ENCODE data around the gene VSTM2L.

The VSTM2L gene

GRCh38 chr20:37914672-37915433 is 11.9 kb downstream of the VSTM2L start:
- Histone ChIP-seq H3K27me3 (ENCODE audit: low read depth, low read length) (no peaks in the 10 kb centered on the region), H2AFZ (ENCODE audit: low read depth, low read length) (peak overlapping the region; percentile 43), H3K4me1 (ENCODE audit: low read length) (peaks cover 51% of the 10 kb centered on the region), H3K9me3 (ENCODE audit: insufficient read depth, low read length) (no peaks in the 10 kb centered on the region), H3K4me3 (ENCODE audit: low read length) (peak overlapping the region; percentile 41), H3K36me3 (replicated peaks; ENCODE audit: low read depth, low read length) (no peaks in the 10 kb centered on the region), H3K9ac (ENCODE audit: low read length) (peak overlapping the region; percentile 49), H3K4me2 (ENCODE audit: low read length) (peak overlapping the region; percentile 63), H4K20me1 (ENCODE audit: insufficient read depth, low read length) (no peaks in the 10 kb centered on the region), H3K79me2 (ENCODE audit: low read length) (peaks cover 4% of the 10 kb centered on the region; the same call in 1 of the 2 replicates), H3K27ac (ENCODE audit: low read length) (peak overlapping the region; percentile 37)
- TF ChIP-seq CTCF (IDR thresholded peaks at IDR 0.05; ENCODE audit: low read depth, low read length) (no peak), EZH2phosphoT487 (IDR thresholded peaks at IDR 0.05; ENCODE audit: low read depth) (no peak)

- Histone ChIP-seq H3K4me1 (ENCODE audit: low read length) (peaks cover 57% of the 10 kb centered on the region), H3K9ac (ENCODE audit: low read length) (peak overlapping the region; percentile 49), H3K27ac (ENCODE audit: low read length) (peak overlapping the region; percentile 37), H3K27me3 (ENCODE audit: low read depth, low read length) (no peaks in the 10 kb centered on the region), H3K9me3 (ENCODE audit: insufficient read depth, low read length) (no peaks in the 10 kb centered on the region), H3K36me3 (replicated peaks; ENCODE audit: low read depth, low read length) (no peaks in the 10 kb centered on the region), H3K4me3 (ENCODE audit: low read length) (peak overlapping the region; percentile 41), H4K20me1 (ENCODE audit: insufficient read depth, low read length) (no peaks in the 10 kb centered on the region), H2AFZ (ENCODE audit: low read depth, low read length) (0 out of 2 replicates have a peak overlapping the region, but pooled peaks have one; percentile 43), H3K79me2 (ENCODE audit: low read length) (peaks cover 7% of the 10 kb centered on the region; the same call in 1 of the 2 replicates), H3K4me2 (ENCODE audit: low read length) (peak overlapping the region; percentile 63)
- TF ChIP-seq EZH2phosphoT487 (IDR thresholded peaks at IDR 0.05; ENCODE audit: low read depth) (no peak), CTCF (IDR thresholded peaks at IDR 0.05; ENCODE audit: low read depth, low read length) (no peak)
Measured at GRCh38 chr20:37915434-37915787, 12.5 kb downstream of the VSTM2L start.

GRCh38 chr20:37915800-37916570 is 13.1 kb downstream of the VSTM2L start:
- peaks cover 7% of the 10 kb centered on the region; the same call in 1 of the 2 replicates for H3K79me2 ChIP-seq (ENCODE audit: low read length)
- no peak overlapping the region for H3K9ac ChIP-seq (ENCODE audit: low read length)
- H3K36me3 ChIP-seq (replicated peaks; ENCODE audit: low read depth, low read length): no peaks in the 10 kb centered on the region
- peaks cover 62% of the 10 kb centered on the region for H3K4me1 ChIP-seq (ENCODE audit: low read length)
- no peaks in the 10 kb centered on the region for H4K20me1 ChIP-seq (ENCODE audit: insufficient read depth, low read length)
- H2AFZ ChIP-seq (ENCODE audit: low read depth, low read length): no peak overlapping the region
- H3K9me3 ChIP-seq (ENCODE audit: insufficient read depth, low read length): no peaks in the 10 kb centered on the region
- H3K27ac ChIP-seq (ENCODE audit: low read length): no peak overlapping the region
- no peak overlapping the region for H3K4me3 ChIP-seq (ENCODE audit: low read length)
- H3K27me3 ChIP-seq (ENCODE audit: low read depth, low read length): no peaks in the 10 kb centered on the region
- H3K4me2 ChIP-seq (ENCODE audit: low read length): no peak overlapping the region
- TF ChIP-seq EZH2phosphoT487 (IDR thresholded peaks at IDR 0.05; ENCODE audit: low read depth) (no peak), CTCF (IDR thresholded peaks at IDR 0.05; ENCODE audit: low read depth, low read length) (no peak)

GRCh38 chr20:37917461-37917860 is 14.5 kb downstream of the VSTM2L start:
- TF ChIP-seq EZH2phosphoT487 (IDR thresholded peaks at IDR 0.05; ENCODE audit: low read depth) (no peak), CTCF (IDR thresholded peaks at IDR 0.05; ENCODE audit: low read depth, low read length) (no peak)
- H3K4me3 ChIP-seq (ENCODE audit: low read length): no peak overlapping the region
- no peaks in the 10 kb centered on the region for H3K9me3 ChIP-seq (ENCODE audit: insufficient read depth, low read length)
- no peaks in the 10 kb centered on the region for H4K20me1 ChIP-seq (ENCODE audit: insufficient read depth, low read length)
- H2AFZ ChIP-seq (ENCODE audit: low read depth, low read length): no peak overlapping the region
- H3K36me3 ChIP-seq (replicated peaks; ENCODE audit: low read depth, low read length): no peaks in the 10 kb centered on the region
- no peak overlapping the region for H3K4me2 ChIP-seq (ENCODE audit: low read length)
- no peak overlapping the region for H3K9ac ChIP-seq (ENCODE audit: low read length)
- peaks cover 63% of the 10 kb centered on the region for H3K4me1 ChIP-seq (ENCODE audit: low read length)
- no peak overlapping the region for H3K27ac ChIP-seq (ENCODE audit: low read length)
- no peaks in the 10 kb centered on the region for H3K27me3 ChIP-seq (ENCODE audit: low read depth, low read length)
- H3K79me2 ChIP-seq (ENCODE audit: low read length): peaks cover 7% of the 10 kb centered on the region; the same call in 1 of the 2 replicates

Data from OCI-LY3 (cell line).